ACC112 (cell line): ENCODE data around the gene TIGD7.

Experiments
- H2AFZ ChIP-seq: fragments of 200-600 bp; sonication (generic); one replicate; pipeline ENCODE4 v1.6.0; 2017; ENCODE audit warnings: antibody characterized with exemption, low read length; ENCODE audit not compliant: unreplicated experiment
- H3K27ac ChIP-seq: fragments of 200-600 bp; sonication (generic); 2 replicates; pipeline ENCODE4 v1.5.1; 2014; ENCODE audit warnings: low read depth, mild to moderate bottlenecking, antibody characterized with exemption, low read length, moderate library complexity
- H3K27me3 ChIP-seq: fragments of 200-600 bp; sonication (generic); 2 replicates; pipeline ENCODE4 v1.6.1; 2014; ENCODE audit warnings: mild to moderate bottlenecking, antibody characterized with exemption, low read length, moderate library complexity, mixed read lengths; ENCODE audit not compliant: insufficient read depth
- H3K36me3 ChIP-seq: fragments of 200-600 bp; sonication (generic); 2 replicates; pipeline ENCODE4 v1.6.1; 2016; ENCODE audit warnings: mild to moderate bottlenecking, antibody characterized with exemption, low read length, moderate library complexity, mixed read lengths; ENCODE audit not compliant: insufficient read depth
- H3K4me1 ChIP-seq: fragments of 200-600 bp; sonication (generic); one replicate; pipeline ENCODE4 v1.6.1; 2016; ENCODE audit warnings: low read length, mixed read lengths; ENCODE audit not compliant: insufficient read depth, unreplicated experiment, control insufficient read depth
- H3K4me3 ChIP-seq: fragments of 200-600 bp; sonication (generic); 2 replicates; pipeline ENCODE4 v1.5.1; 2014; ENCODE audit warnings: mild to moderate bottlenecking, low read depth, low read length
- H3K79me2 ChIP-seq: fragments of 200-600 bp; sonication (generic); one replicate; pipeline ENCODE4 v1.6.0; 2016; ENCODE audit warnings: low read length; ENCODE audit not compliant: control insufficient read depth, unreplicated experiment, insufficient read depth

TIGD7 gene

GRCh38 chr16:3305109-3306068 is at the start of gene TIGD7, which contains the start of gene ZNF75A:
Gene TIGD7 (minus strand): TSS chr16:3305430. CDS start chr16:3300614, 4,816 bp downstream.
Gene ZNF75A (plus strand): TSS chr16:3305497. CDS start chr16:3308429, 2,932 bp downstream.
- H3K27me3 ChIP-seq = no peaks in the 10 kb centered on the region
- H3K4me3 ChIP-seq = peak within 1 kb of the TSS; percentile 86
- peak within 1 kb of the TSS; percentile 90 for H3K27ac ChIP-seq
- no peaks in the 10 kb centered on the region for H3K4me1 ChIP-seq
- H3K79me2 ChIP-seq = peaks cover 50% of the 10 kb centered on the region
- peaks cover 73% of the 10 kb centered on the region for H3K36me3 ChIP-seq
- H2AFZ ChIP-seq = peak within 1 kb of the TSS; percentile 94

DNA sequence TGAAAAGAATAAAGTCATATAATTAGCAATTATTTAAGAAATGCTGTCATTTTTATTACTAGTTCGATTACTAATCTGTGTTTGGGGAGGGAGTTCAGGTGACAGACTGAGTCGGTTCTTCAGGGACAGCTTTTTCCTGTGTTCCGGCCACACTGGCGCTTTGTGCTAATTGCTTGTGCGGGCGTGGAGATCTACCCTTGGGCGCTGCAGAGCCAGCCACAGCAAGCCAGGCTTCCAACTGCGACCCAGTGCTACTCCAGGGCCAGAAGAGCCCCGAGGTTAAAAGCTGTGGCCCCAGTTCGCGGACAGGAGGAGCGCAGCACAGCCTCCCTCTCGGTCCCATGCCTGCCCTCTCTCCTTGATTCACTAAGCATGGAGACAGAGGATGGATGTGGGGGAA is 43.9 kb upstream of the TIGD7 start:
- Histone ChIP-seq H3K27ac (no peak overlapping the region), H3K79me2 (no peaks in the 10 kb centered on the region), H3K27me3 (peaks cover 22% of the 10 kb centered on the region), H3K4me3 (no peak overlapping the region), H2AFZ (no peak overlapping the region), H3K4me1 (no peaks in the 10 kb centered on the region), H3K36me3 (no peaks in the 10 kb centered on the region)

DNA sequence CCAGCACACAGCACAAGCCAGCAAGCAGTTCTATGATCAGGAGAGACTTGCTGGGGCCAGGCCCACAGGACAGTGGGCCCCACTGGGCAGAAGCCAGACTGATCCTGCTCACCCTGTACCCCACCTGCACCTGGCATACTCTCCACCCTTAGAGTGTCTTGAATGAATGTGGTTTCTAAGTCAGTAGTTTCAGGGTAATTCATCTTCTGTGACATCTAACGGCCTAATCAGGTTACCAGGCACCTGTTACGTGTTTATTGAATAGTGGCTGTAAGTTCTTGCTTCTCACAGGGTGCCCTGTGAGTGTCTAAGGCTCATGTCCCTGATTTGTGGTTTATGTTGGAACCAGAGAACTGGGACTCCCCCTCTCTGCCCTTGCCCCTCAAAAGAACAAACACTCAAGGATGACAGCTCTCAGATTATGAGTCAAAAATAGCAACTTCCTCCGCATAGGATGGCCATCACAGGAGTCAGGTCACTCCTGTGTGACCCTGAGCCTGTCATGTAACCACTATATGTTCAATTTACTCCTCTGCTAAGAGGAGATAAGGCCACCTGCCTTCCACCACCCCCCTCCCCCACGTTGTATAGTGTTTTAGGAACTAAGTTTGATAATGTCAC is 43.4 kb upstream of the TIGD7 start:
- Histone ChIP-seq H3K27me3 (peaks cover 19% of the 10 kb centered on the region), H3K4me3 (no peak overlapping the region), H3K79me2 (no peaks in the 10 kb centered on the region), H2AFZ (no peak overlapping the region), H3K27ac (no peak overlapping the region), H3K36me3 (no peaks in the 10 kb centered on the region), H3K4me1 (no peaks in the 10 kb centered on the region)

GRCh38 chr16:3347586-3347985 is 42.4 kb upstream of the TIGD7 start:
- Histone ChIP-seq H3K4me3 (no peak overlapping the region), H2AFZ (no peak overlapping the region), H3K36me3 (no peaks in the 10 kb centered on the region), H3K27ac (no peak overlapping the region), H3K4me1 (no peaks in the 10 kb centered on the region), H3K79me2 (no peaks in the 10 kb centered on the region), H3K27me3 (peaks cover 15% of the 10 kb centered on the region)

GRCh38 chr16:3346041-3346440 is 40.8 kb upstream of the TIGD7 start:
- Histone ChIP-seq H3K4me3 (no peak overlapping the region), H3K36me3 (no peaks in the 10 kb centered on the region), H2AFZ (no peak overlapping the region), H3K4me1 (no peaks in the 10 kb centered on the region), H3K79me2 (no peaks in the 10 kb centered on the region), H3K27me3 (peaks cover 12% of the 10 kb centered on the region), H3K27ac (no peak overlapping the region)

- Histone ChIP-seq H3K4me1 (no peaks in the 10 kb centered on the region), H3K79me2 (no peaks in the 10 kb centered on the region), H3K36me3 (no peaks in the 10 kb centered on the region), H3K27ac (no peak overlapping the region), H3K4me3 (no peak overlapping the region), H3K27me3 (peaks cover 10% of the 10 kb centered on the region), H2AFZ (no peak overlapping the region)
Observed at GRCh38 chr16:3328643-3329042, 23.4 kb upstream of the TIGD7 start.

- H3K4me1 ChIP-seq = no peaks in the 10 kb centered on the region
- H3K27me3 ChIP-seq = peaks cover 10% of the 10 kb centered on the region
- H3K4me3 ChIP-seq = no peak overlapping the region
- H3K27ac ChIP-seq = no peak overlapping the region
- H2AFZ ChIP-seq = no peak overlapping the region
- no peaks in the 10 kb centered on the region for H3K36me3 ChIP-seq
- no peaks in the 10 kb centered on the region for H3K79me2 ChIP-seq
Observed at GRCh38 chr16:3328104-3328503, 22.9 kb upstream of the TIGD7 start.

- no peaks in the 10 kb centered on the region for H3K36me3 ChIP-seq
- no peaks in the 10 kb centered on the region for H3K4me1 ChIP-seq
- no peaks in the 10 kb centered on the region for H3K79me2 ChIP-seq
- no peak overlapping the region for H2AFZ ChIP-seq
- peaks cover 10% of the 10 kb centered on the region for H3K27me3 ChIP-seq
- H3K27ac ChIP-seq = no peak overlapping the region
- H3K4me3 ChIP-seq = no peak overlapping the region
Observed at GRCh38 chr16:3327514-3327913, 22.3 kb upstream of the TIGD7 start.

DNA sequence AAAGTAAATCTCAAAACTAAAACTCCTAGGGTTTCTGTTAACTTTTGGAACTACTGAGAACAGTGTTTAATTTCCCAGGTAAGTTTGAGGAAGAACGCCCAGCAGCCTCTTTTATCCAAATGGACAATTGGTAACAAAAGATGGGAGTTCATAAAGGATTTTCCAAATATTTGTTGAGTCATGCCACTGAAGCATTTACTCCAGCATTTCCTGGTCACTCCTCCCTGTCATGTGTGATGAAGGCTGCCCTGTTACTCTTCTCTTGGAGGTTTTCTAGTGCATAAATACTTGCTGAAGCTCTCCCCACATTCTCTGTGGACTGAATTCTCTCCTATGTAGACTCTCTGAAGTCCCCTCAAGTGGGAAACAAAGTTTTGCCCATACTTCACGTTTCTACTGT is 16.6 kb upstream of the TIGD7 start:
- Histone ChIP-seq H3K4me3 (no peak overlapping the region), H3K4me1 (no peaks in the 10 kb centered on the region), H3K27ac (no peak overlapping the region), H3K36me3 (peaks cover 24% of the 10 kb centered on the region), H2AFZ (no peak overlapping the region), H3K79me2 (no peaks in the 10 kb centered on the region), H3K27me3 (peaks cover 4% of the 10 kb centered on the region; the same call in 1 of the 2 replicates)

DNA sequence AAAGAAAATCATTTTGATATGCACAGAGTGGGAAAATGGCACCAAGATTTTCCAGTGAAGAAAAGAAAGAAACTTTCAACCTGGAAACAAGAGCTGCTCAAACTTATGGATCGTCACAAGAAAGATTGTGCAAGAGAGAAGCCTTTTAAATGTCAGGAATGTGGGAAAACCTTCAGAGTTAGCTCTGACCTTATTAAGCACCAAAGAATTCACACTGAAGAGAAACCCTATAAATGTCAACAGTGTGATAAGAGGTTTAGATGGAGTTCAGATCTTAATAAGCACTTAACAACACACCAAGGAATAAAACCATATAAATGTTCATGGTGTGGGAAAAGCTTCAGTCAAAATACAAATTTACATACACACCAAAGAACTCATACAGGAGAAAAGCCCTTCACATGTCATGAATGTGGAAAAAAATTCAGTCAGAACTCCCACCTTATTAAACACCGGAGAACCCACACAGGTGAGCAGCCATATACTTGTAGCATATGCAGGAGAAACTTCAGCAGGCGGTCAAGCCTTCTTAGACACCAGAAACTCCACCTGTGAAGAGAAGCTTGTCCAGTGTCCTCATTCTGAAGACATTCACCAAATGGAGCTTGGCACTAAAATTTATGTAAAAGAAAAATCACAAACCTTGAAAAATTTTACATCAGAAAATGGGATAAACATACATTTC is 12.2 kb upstream of the TIGD7 start:
- Histone ChIP-seq H3K27ac (no peak overlapping the region), H3K79me2 (no peaks in the 10 kb centered on the region), H2AFZ (no peak overlapping the region), H3K4me1 (no peaks in the 10 kb centered on the region), H3K4me3 (no peak overlapping the region), H3K36me3 (peaks cover 65% of the 10 kb centered on the region), H3K27me3 (no peaks in the 10 kb centered on the region)
